ENCODE measurements around the gene DGLUCY. TPM values are rescaled to one million over a fixed set of nuclear protein-coding genes. Genes with fewer than 3 reads are reported as not detected.
A peak's percentile ranks its signal among the peaks of the same experiment; 100 is the strongest.
"Not testable (repeated sequence)": the region's sequence is repeated elsewhere in the genome, so short reads cannot be mapped to it uniquely, and the experiment has no call there.

DGLUCY gene
- total RNA-seq, 5 donors from 2014 or later (not counting 1 experiment from before 2014, with no cell fraction given): 69.8 to 144 (median 99.8) TPM

- POLR2A ChIA-PET: interaction anchor here (0.6 kb wide), 2 partner anchors 127 kb away, joined by 4 to 11 read pairs; no protein-coding TSS in a partner anchor
- peak overlapping the region; percentile 82 to 89 for H3K27ac Mint-ChIP-seq
- no peak overlapping the region for H3K4me3 ChIP-seq (ENCODE audit: control insufficient read depth in 1 of 2, extremely low read depth in 1 of 2, low read length in 1 of 2)
Observed at GRCh38 chr14:91118511-91119068, 4.7 kb downstream of the DGLUCY start.

GRCh38 chr14:91119556-91120311 is 5.9 kb downstream of the DGLUCY start:
- no peaks in the 10 kb centered on the region for H3K27me3 Mint-ChIP-seq
- Histone ChIP-seq H3K9me3 (no peaks in the 10 kb centered on the region), H3K4me1 (ENCODE audit: control insufficient read depth in 1 of 2, extremely low read depth in 1 of 2, insufficient read depth in 2 of 2, low read length in 2 of 2) (peaks cover 11 to 64% of the 10 kb centered on the region in 2 experiments), H3K36me3 (ENCODE audit: control insufficient read depth in 2 of 2, extremely low read depth in 1 of 2, insufficient read depth in 1 of 2, low read length in 1 of 2) (peaks cover 0 to 27% of the 10 kb centered on the region in 2 donors), H3K27me3 (replicated peaks in 1 of 2; ENCODE audit: control insufficient read depth in 2 of 2, extremely low read depth in 1 of 2, insufficient read depth in 2 of 2, low read length in 1 of 2) (no peaks in the 10 kb centered on the region), H3K4me3 (ENCODE audit: control insufficient read depth in 1 of 2, extremely low read depth in 1 of 2, low read length in 1 of 2) (no peak overlapping the region), H3K27ac (ENCODE audit: low read length) (no peak overlapping the region)
- CTCF ChIA-PET: interaction anchor here in 1 of 2 donors (0.6 kb wide), 1 partner anchor 41 kb away, joined by 3 read pairs; no protein-coding TSS in a partner anchor
- H3K4me3 Mint-ChIP-seq: peak overlapping the region in 1 of 3 donors; percentile 8
- POLR2A ChIA-PET: no interaction called here
- H3K4me1 Mint-ChIP-seq: peaks cover 74 to 79% (median 77%) of the 10 kb centered on the region in 3 donors
- DNase-seq: no peak
- H3K9me3 Mint-ChIP-seq: peaks cover 0 to 5% (median 0%) of the 10 kb centered on the region in 3 donors
- 88% methylated on average over 7 of the region's 8 CpGs for WGBS (ENCODE audit: insufficient coverage)
- peak overlapping the region; percentile 61 to 82 for H3K27ac Mint-ChIP-seq
- peaks cover 42% of the 10 kb centered on the region for H3K36me3 Mint-ChIP-seq
- no peak for ATAC-seq (replicated peaks in 1 of 4)

More at GRCh38 chr14:91118511-91119068, 4.7 kb downstream of the DGLUCY start:
- peaks cover 35% of the 10 kb centered on the region for H3K36me3 Mint-ChIP-seq
- peaks cover 0 to 5% (median 0%) of the 10 kb centered on the region in 3 donors for H3K9me3 Mint-ChIP-seq
- DNase-seq: no peak
- no CpG with 5 or more reads among the region's 2 CpGs for WGBS (ENCODE audit: insufficient coverage)
- H3K27ac ChIP-seq (ENCODE audit: low read length): no peak overlapping the region
- ATAC-seq (replicated peaks in 1 of 4): no peak
- H3K4me3 Mint-ChIP-seq: peak overlapping the region in 1 of 3 donors; percentile 97
- H3K4me1 Mint-ChIP-seq: peaks cover 79 to 82% (median 79%) of the 10 kb centered on the region in 3 donors
- no peaks in the 10 kb centered on the region for H3K27me3 Mint-ChIP-seq
- CTCF ChIA-PET: interaction anchor here (0.6 to 1.1 kb wide), 2 partner anchors 50 to 96 kb away, joined by 3 to 5 read pairs; no protein-coding TSS in a partner anchor
- H3K27me3 ChIP-seq (replicated peaks in 1 of 2; ENCODE audit: control insufficient read depth in 2 of 2, extremely low read depth in 1 of 2, insufficient read depth in 2 of 2, low read length in 1 of 2): no peaks in the 10 kb centered on the region
- H3K36me3 ChIP-seq (ENCODE audit: control insufficient read depth in 2 of 2, extremely low read depth in 1 of 2, insufficient read depth in 1 of 2, low read length in 1 of 2): peaks cover 0 to 27% of the 10 kb centered on the region in 2 donors
- H3K4me1 ChIP-seq (ENCODE audit: control insufficient read depth in 1 of 2, extremely low read depth in 1 of 2, insufficient read depth in 2 of 2, low read length in 2 of 2): peaks cover 12 to 66% of the 10 kb centered on the region in 2 experiments
- H3K9me3 ChIP-seq: no peaks in the 10 kb centered on the region

GRCh38 chr14:91123201-91123600 is 9.3 kb downstream of the DGLUCY start:
- Histone ChIP-seq H3K9me3 (no peaks in the 10 kb centered on the region), H3K27me3 (replicated peaks in 1 of 2; ENCODE audit: control insufficient read depth in 2 of 2, extremely low read depth in 1 of 2, insufficient read depth in 2 of 2, low read length in 1 of 2) (no peaks in the 10 kb centered on the region), H3K4me3 (ENCODE audit: control insufficient read depth in 1 of 2, extremely low read depth in 1 of 2, low read length in 1 of 2) (no peak overlapping the region), H3K36me3 (ENCODE audit: control insufficient read depth in 2 of 2, extremely low read depth in 1 of 2, insufficient read depth in 1 of 2, low read length in 1 of 2) (peaks cover 0 to 36% of the 10 kb centered on the region in 2 donors), H3K27ac (ENCODE audit: low read length) (no peak overlapping the region), H3K4me1 (ENCODE audit: control insufficient read depth in 1 of 2, extremely low read depth in 1 of 2, insufficient read depth in 2 of 2, low read length in 2 of 2) (peaks cover 0 to 35% of the 10 kb centered on the region in 2 experiments)
- 100% methylated on average over 5 of the region's 8 CpGs for WGBS (ENCODE audit: insufficient coverage)
- H3K27me3 Mint-ChIP-seq: no peaks in the 10 kb centered on the region
- ATAC-seq (replicated peaks in 1 of 4) (no peak), DNase-seq (no peak)
- ChIA-PET CTCF (no interaction called here), POLR2A (no interaction called here)
- no peak overlapping the region for H3K27ac Mint-ChIP-seq
- H3K9me3 Mint-ChIP-seq: peaks cover 0 to 5% (median 0%) of the 10 kb centered on the region in 3 donors
- peaks cover 56% of the 10 kb centered on the region for H3K36me3 Mint-ChIP-seq
- H3K4me3 Mint-ChIP-seq: no peak overlapping the region
- peaks cover 44 to 64% (median 53%) of the 10 kb centered on the region in 3 donors for H3K4me1 Mint-ChIP-seq

GRCh38 chr14:91124406-91125270 is 10.8 kb downstream of the DGLUCY start:
- H3K4me3 ChIP-seq (ENCODE audit: control insufficient read depth in 1 of 2, extremely low read depth in 1 of 2, low read length in 1 of 2); ATAC-seq (replicated peaks in 1 of 4); H3K9me3 Mint-ChIP-seq; H3K4me3 Mint-ChIP-seq; POLR2A ChIA-PET; H3K27me3 Mint-ChIP-seq; H3K9me3 ChIP-seq; DNase-seq; H3K27ac ChIP-seq (ENCODE audit: low read length); H3K27me3 ChIP-seq (replicated peaks in 1 of 2; ENCODE audit: control insufficient read depth in 2 of 2, extremely low read depth in 1 of 2, insufficient read depth in 2 of 2, low read length in 1 of 2): not testable (repeated sequence)
- peak overlapping the region; percentile 34 to 63 for H3K27ac Mint-ChIP-seq
- WGBS (ENCODE audit: insufficient coverage): 90% methylated on average over 4 of the region's 5 CpGs
- CTCF ChIA-PET: interaction anchor here in 1 of 2 donors (0.7 kb wide), 1 partner anchor 120 kb away, joined by 7 read pairs; no protein-coding TSS in a partner anchor
- peaks cover 50% of the 10 kb centered on the region for H3K36me3 Mint-ChIP-seq
- peaks cover 30 to 55% (median 44%) of the 10 kb centered on the region in 3 donors for H3K4me1 Mint-ChIP-seq
- peaks cover 0 to 25% of the 10 kb centered on the region in 2 donors for H3K36me3 ChIP-seq (ENCODE audit: control insufficient read depth in 2 of 2, extremely low read depth in 1 of 2, insufficient read depth in 1 of 2, low read length in 1 of 2)
- H3K4me1 ChIP-seq (ENCODE audit: control insufficient read depth in 1 of 2, extremely low read depth in 1 of 2, insufficient read depth in 2 of 2, low read length in 2 of 2): peaks cover 0 to 25% of the 10 kb centered on the region in 2 experiments

GRCh38 chr14:91125271-91125660 is 11.4 kb downstream of the DGLUCY start:
- no peak for ATAC-seq (replicated peaks in 1 of 4)
- Histone ChIP-seq H3K9me3 (no peaks in the 10 kb centered on the region), H3K4me3 (ENCODE audit: control insufficient read depth in 1 of 2, extremely low read depth in 1 of 2, low read length in 1 of 2) (no peak overlapping the region), H3K27me3 (replicated peaks in 1 of 2; ENCODE audit: control insufficient read depth in 2 of 2, extremely low read depth in 1 of 2, insufficient read depth in 2 of 2, low read length in 1 of 2) (no peaks in the 10 kb centered on the region), H3K36me3 (ENCODE audit: control insufficient read depth in 2 of 2, extremely low read depth in 1 of 2, insufficient read depth in 1 of 2, low read length in 1 of 2) (peaks cover 0 to 25% of the 10 kb centered on the region in 2 donors), H3K27ac (ENCODE audit: low read length) (no peak overlapping the region), H3K4me1 (ENCODE audit: control insufficient read depth in 1 of 2, extremely low read depth in 1 of 2, insufficient read depth in 2 of 2, low read length in 2 of 2) (peaks cover 0 to 19% of the 10 kb centered on the region in 2 experiments)
- H3K27me3 Mint-ChIP-seq: no peaks in the 10 kb centered on the region
- H3K4me3 Mint-ChIP-seq: no peak overlapping the region
- 96% methylated on average over 5 of the region's 7 CpGs for WGBS (ENCODE audit: insufficient coverage)
- no peaks in the 10 kb centered on the region for H3K9me3 Mint-ChIP-seq
- CTCF ChIA-PET: no interaction called here
- POLR2A ChIA-PET: no interaction called here
- H3K36me3 Mint-ChIP-seq: peaks cover 45% of the 10 kb centered on the region
- H3K27ac Mint-ChIP-seq: peak overlapping the region; percentile 34 to 63
- no peak for DNase-seq
- H3K4me1 Mint-ChIP-seq: peaks cover 24 to 49% (median 39%) of the 10 kb centered on the region in 3 donors

GRCh38 chr14:91125801-91126200 is 11.9 kb downstream of the DGLUCY start:
- Histone ChIP-seq H3K36me3 (ENCODE audit: control insufficient read depth in 2 of 2, extremely low read depth in 1 of 2, insufficient read depth in 1 of 2, low read length in 1 of 2) (peaks cover 0 to 22% of the 10 kb centered on the region in 2 donors), H3K9me3 (no peaks in the 10 kb centered on the region), H3K4me1 (ENCODE audit: control insufficient read depth in 1 of 2, extremely low read depth in 1 of 2, insufficient read depth in 2 of 2, low read length in 2 of 2) (peaks cover 0 to 19% of the 10 kb centered on the region in 2 experiments), H3K4me3 (ENCODE audit: control insufficient read depth in 1 of 2, extremely low read depth in 1 of 2, low read length in 1 of 2) (no peak overlapping the region), H3K27ac (ENCODE audit: low read length) (no peak overlapping the region), H3K27me3 (replicated peaks in 1 of 2; ENCODE audit: control insufficient read depth in 2 of 2, extremely low read depth in 1 of 2, insufficient read depth in 2 of 2, low read length in 1 of 2) (no peaks in the 10 kb centered on the region)
- Mint-ChIP-seq H3K4me3 (no peak overlapping the region), H3K36me3 (peaks cover 45% of the 10 kb centered on the region), H3K27me3 (no peaks in the 10 kb centered on the region), H3K9me3 (no peaks in the 10 kb centered on the region), H3K4me1 (peaks cover 19 to 46% (median 36%) of the 10 kb centered on the region in 3 donors), H3K27ac (no peak overlapping the region)
- DNase-seq: no peak
- no peak for ATAC-seq (replicated peaks in 1 of 4)
- WGBS (ENCODE audit: insufficient coverage): 50% methylated on average over 2 of the region's 4 CpGs
- ChIA-PET CTCF (no interaction called here), POLR2A (no interaction called here)

All from T-cell (primary cell).